GM13976 (cell line): ENCODE data around the gene RAB40C.

Experiments used
- DNase-seq: peaks from one replicate; pipeline ENCODE4 v3.0.0; 2012; ENCODE audit warnings: low spot score
- CTCF ChIP-seq: IDR thresholded peaks from 2 replicates; pipeline ENCODE4 v1.5.1; 2012; ENCODE audit warnings: borderline replicate concordance, mild to moderate bottlenecking; ENCODE audit not compliant: insufficient read depth; ENCODE audit errors: extremely low read depth, missing control alignments, control extremely low read depth
- in situ Hi-C: fragments of 300-500 bp; cut with MboI; formaldehyde crosslinking; loops from one replicate; pipeline ENCODE4 v1.12.0; 2022; ENCODE audit warnings: low sequenced_read_pairs, mixed read lengths, inconsistent platforms; ENCODE audit not compliant: unreplicated experiment

The RAB40C gene

GRCh38 chr16:591231-591630 lies 1.4 kb downstream of the RAB40C start:
- TF ChIP-seq CTCF = no peak
- in situ Hi-C loops = no loop called here
- no peak for DNase-seq

GRCh38 chr16:591892-592517 lies 2.1 kb downstream of the RAB40C start:
- DNase-seq = no peak
- in situ Hi-C loops = no loop called here
- TF ChIP-seq CTCF = no peak

- DNase-seq = no peak
- in situ Hi-C loops = no loop called here
Observed at GRCh38 chr16:592518-593306, 2.8 kb downstream of the RAB40C start.

GRCh38 chr16:593406-593805 lies 3.5 kb downstream of the RAB40C start:
- no peak for DNase-seq
- in situ Hi-C loops = no loop called here
- no peak for TF ChIP-seq CTCF

More at GRCh38 chr16:592518-593306, 2.8 kb downstream of the RAB40C start:
- no peak for TF ChIP-seq CTCF

GRCh38 chr16:593807-594206 lies 3.9 kb downstream of the RAB40C start:
- TF ChIP-seq CTCF = no peak
- in situ Hi-C loops = no loop called here
- no peak for DNase-seq

GRCh38 chr16:595094-595528 lies 5.2 kb downstream of the RAB40C start:
- no peak for DNase-seq
- in situ Hi-C loops = no loop called here
- no peak for TF ChIP-seq CTCF
